ENCODE data around the gene RGS7. TPM values are rescaled to one million over a fixed set of nuclear protein-coding genes. Genes with fewer than 3 reads are reported as not detected.
"Not testable (repeated sequence)": the region's sequence is repeated elsewhere in the genome, so short reads cannot be mapped to it uniquely, and the experiment has no call there.

Gene RGS7
- total RNA-seq, 1 donor = 0.36 TPM

GRCh38 chr1:240737766-240738265 is 619.2 kb downstream of the RGS7 start:
- DNase-seq (ENCODE audit: insufficient read length, low spot score, missing footprints) = no peak
- no peaks in the 10 kb centered on the region for H3K27me3 ChIP-seq (ENCODE audit: insufficient read depth, low read length)
- TF ChIP-seq, protein P1, sequence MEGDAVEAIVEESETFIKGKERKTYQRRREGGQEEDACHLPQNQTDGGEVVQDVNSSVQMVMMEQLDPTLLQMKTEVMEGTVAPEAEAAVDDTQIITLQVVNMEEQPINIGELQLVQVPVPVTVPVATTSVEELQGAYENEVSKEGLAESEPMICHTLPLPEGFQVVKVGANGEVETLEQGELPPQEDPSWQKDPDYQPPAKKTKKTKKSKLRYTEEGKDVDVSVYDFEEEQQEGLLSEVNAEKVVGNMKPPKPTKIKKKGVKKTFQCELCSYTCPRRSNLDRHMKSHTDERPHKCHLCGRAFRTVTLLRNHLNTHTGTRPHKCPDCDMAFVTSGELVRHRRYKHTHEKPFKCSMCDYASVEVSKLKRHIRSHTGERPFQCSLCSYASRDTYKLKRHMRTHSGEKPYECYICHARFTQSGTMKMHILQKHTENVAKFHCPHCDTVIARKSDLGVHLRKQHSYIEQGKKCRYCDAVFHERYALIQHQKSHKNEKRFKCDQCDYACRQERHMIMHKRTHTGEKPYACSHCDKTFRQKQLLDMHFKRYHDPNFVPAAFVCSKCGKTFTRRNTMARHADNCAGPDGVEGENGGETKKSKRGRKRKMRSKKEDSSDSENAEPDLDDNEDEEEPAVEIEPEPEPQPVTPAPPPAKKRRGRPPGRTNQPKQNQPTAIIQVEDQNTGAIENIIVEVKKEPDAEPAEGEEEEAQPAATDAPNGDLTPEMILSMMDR (IDR thresholded peaks at IDR 0.05; ENCODE audit: extremely low read depth, low read depth, low read length) = no peak
- H3K4me1 ChIP-seq (ENCODE audit: insufficient read depth, low read length) = peaks cover 33% of the 10 kb centered on the region
- H2AFZ ChIP-seq (ENCODE audit: low read length) = no peak overlapping the region
- peak overlapping the region; percentile 1 for H3K27ac ChIP-seq (ENCODE audit: low read depth, low read length)
- H3K9me3 ChIP-seq (ENCODE audit: low read depth, low read length) = no peaks in the 10 kb centered on the region
- H4K20me1 ChIP-seq (ENCODE audit: insufficient read depth, low read length) = no peaks in the 10 kb centered on the region
- peak overlapping the region; percentile 26 for H3K4me2 ChIP-seq (ENCODE audit: insufficient read depth, low read length)
- H3K36me3 ChIP-seq (ENCODE audit: insufficient read depth, low read length) = no peaks in the 10 kb centered on the region
- H3K4me3 ChIP-seq (ENCODE audit: insufficient read depth, low read length) = no peak overlapping the region
- no peaks in the 10 kb centered on the region for H3K79me2 ChIP-seq (ENCODE audit: insufficient read depth, low read length)

DNA sequence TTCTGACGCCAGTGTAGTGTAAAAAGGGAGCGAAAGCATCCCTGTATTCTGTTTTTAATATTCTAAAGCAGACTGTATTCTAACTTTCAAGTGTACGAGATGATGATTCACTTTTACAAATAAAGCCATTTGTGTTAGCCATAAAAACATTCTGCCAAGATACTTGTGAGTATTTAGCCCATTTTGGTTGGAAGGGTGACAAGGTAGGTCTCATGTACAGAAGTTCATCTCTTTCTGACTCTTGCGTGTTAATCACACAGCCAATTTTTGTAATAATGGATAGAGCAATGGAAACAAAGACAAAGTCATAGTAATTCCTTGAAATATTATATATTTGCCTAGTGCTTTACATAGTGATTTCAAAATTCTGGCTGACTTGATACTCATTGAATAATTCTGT is 619.7 kb downstream of the RGS7 start:
- DNase-seq (ENCODE audit: insufficient read length, low spot score, missing footprints) = peak; percentile 48
- no peak overlapping the region for H3K4me3 ChIP-seq (ENCODE audit: insufficient read depth, low read length)
- no peaks in the 10 kb centered on the region for H3K36me3 ChIP-seq (ENCODE audit: insufficient read depth, low read length)
- TF ChIP-seq, protein P1 (IDR thresholded peaks at IDR 0.05; ENCODE audit: extremely low read depth, low read depth, low read length) = no peak
- peak overlapping the region; percentile 16 for H3K4me2 ChIP-seq (ENCODE audit: insufficient read depth, low read length)
- H4K20me1 ChIP-seq (ENCODE audit: insufficient read depth, low read length) = no peaks in the 10 kb centered on the region
- H3K27ac ChIP-seq (ENCODE audit: low read depth, low read length) = peak overlapping the region; percentile 1
- H3K4me1 ChIP-seq (ENCODE audit: insufficient read depth, low read length) = peaks cover 33% of the 10 kb centered on the region
- no peaks in the 10 kb centered on the region for H3K27me3 ChIP-seq (ENCODE audit: insufficient read depth, low read length)
- H2AFZ ChIP-seq (ENCODE audit: low read length) = no peak overlapping the region
- H3K9me3 ChIP-seq (ENCODE audit: low read depth, low read length) = no peaks in the 10 kb centered on the region
- no peaks in the 10 kb centered on the region for H3K79me2 ChIP-seq (ENCODE audit: insufficient read depth, low read length)

GRCh38 chr1:240734705-240735104 is 622.3 kb downstream of the RGS7 start:
- not testable (repeated sequence) for H4K20me1 ChIP-seq (ENCODE audit: insufficient read depth, low read length); DNase-seq (ENCODE audit: insufficient read length, low spot score, missing footprints); H3K79me2 ChIP-seq (ENCODE audit: insufficient read depth, low read length); H3K4me2 ChIP-seq (ENCODE audit: insufficient read depth, low read length); H3K27ac ChIP-seq (ENCODE audit: low read depth, low read length); H3K9me3 ChIP-seq (ENCODE audit: low read depth, low read length); H3K4me3 ChIP-seq (ENCODE audit: insufficient read depth, low read length); H3K36me3 ChIP-seq (ENCODE audit: insufficient read depth, low read length); H2AFZ ChIP-seq (ENCODE audit: low read length); H3K27me3 ChIP-seq (ENCODE audit: insufficient read depth, low read length)
- peaks cover 29% of the 10 kb centered on the region for H3K4me1 ChIP-seq (ENCODE audit: insufficient read depth, low read length)

DNA sequence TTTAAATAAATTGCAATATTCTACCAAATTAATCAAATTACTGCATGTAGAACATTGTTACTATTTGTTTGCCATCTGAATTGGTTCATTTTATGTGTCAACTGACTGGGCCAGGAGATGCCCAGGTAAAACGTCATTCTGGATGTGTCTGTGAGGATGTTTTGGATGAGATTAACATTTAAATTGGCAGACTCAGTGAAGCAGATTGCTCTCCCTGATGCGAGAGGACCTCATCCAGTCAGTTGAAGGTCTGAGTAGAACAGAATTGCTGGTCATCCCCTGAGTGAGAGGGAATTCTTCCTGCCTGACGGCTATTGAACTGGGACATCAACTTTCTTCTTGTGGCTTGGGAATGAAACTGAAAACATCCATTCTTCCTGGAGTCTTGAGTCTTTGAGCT is 623.0 kb downstream of the RGS7 start:
- no peak for DNase-seq (ENCODE audit: insufficient read length, low spot score, missing footprints)
- peaks cover 23% of the 10 kb centered on the region for H3K4me1 ChIP-seq (ENCODE audit: insufficient read depth, low read length)
- no peaks in the 10 kb centered on the region for H3K27me3 ChIP-seq (ENCODE audit: insufficient read depth, low read length)
- no peaks in the 10 kb centered on the region for H3K36me3 ChIP-seq (ENCODE audit: insufficient read depth, low read length)
- H3K27ac ChIP-seq (ENCODE audit: low read depth, low read length) = peak overlapping the region; percentile 33
- no peaks in the 10 kb centered on the region for H3K9me3 ChIP-seq (ENCODE audit: low read depth, low read length)
- H3K79me2 ChIP-seq (ENCODE audit: insufficient read depth, low read length) = no peaks in the 10 kb centered on the region
- H2AFZ ChIP-seq (ENCODE audit: low read length) = peak overlapping the region; percentile 60
- H4K20me1 ChIP-seq (ENCODE audit: insufficient read depth, low read length) = no peaks in the 10 kb centered on the region
- H3K4me3 ChIP-seq (ENCODE audit: insufficient read depth, low read length) = no peak overlapping the region
- TF ChIP-seq, protein P1 (IDR thresholded peaks at IDR 0.05; ENCODE audit: extremely low read depth, low read depth, low read length) = no peak
- H3K4me2 ChIP-seq (ENCODE audit: insufficient read depth, low read length) = peak overlapping the region; percentile 13

Measured in osteoblast (primary cell).